HFFc6 (cell line): Measurements from ENCODE around the gene KRT16. TPM values are rescaled to one million over a fixed set of nuclear protein-coding genes. Genes with fewer than 3 reads are reported as not detected.

Experiments used
- DNase-seq: peaks from one replicate; pipeline ENCODE4 v3.0.0-alpha.2; 2018
- H3K27ac Mint-ChIP-seq: 2 replicates; pipeline ENCODE4 v1.8.0; 2020; ENCODE audit warnings: mild to moderate bottlenecking, mixed read lengths
- H3K27me3 Mint-ChIP-seq: 2 replicates; pipeline ENCODE4 v1.8.0; 2021; ENCODE audit warnings: mild to moderate bottlenecking, moderate library complexity, mixed read lengths; ENCODE audit not compliant: insufficient read depth
- H3K36me3 Mint-ChIP-seq: 2 replicates; pipeline ENCODE4 v1.8.0; 2021; ENCODE audit warnings: low read depth, mixed read lengths
- H3K4me1 Mint-ChIP-seq: 2 replicates; pipeline ENCODE4 v1.8.0; 2020; ENCODE audit warnings: low read depth, mixed read lengths
- H3K4me3 Mint-ChIP-seq: 2 replicates; pipeline ENCODE4 v1.8.0; 2020; ENCODE audit warnings: mild to moderate bottlenecking, moderate library complexity, mixed read lengths
- H3K9me3 Mint-ChIP-seq: 2 replicates; pipeline ENCODE4 v1.8.0; 2020; ENCODE audit warnings: mild to moderate bottlenecking, mixed read lengths
- CTCF ChIP-seq: fragments of 200-600 bp; sonication (generic); IDR thresholded peaks from 2 replicates; pipeline ENCODE4 v1.5.0; 2021; ENCODE audit warnings: antibody characterized with exemption, mild to moderate bottlenecking
- total RNA-seq, 6 experiments: library from RNA; stranded (reverse); fragmentation: NEBNext Ultra II Directional; extraction: Animal tissue kit (Norgen Biotek cat#: 25700); gene quantifications; 2 replicates in 1 of 6; 3 replicates in 5 of 6; pipeline ENCODE4 v1.2.3, GENCODE V29; 2021

Gene KRT16
- total RNA-seq, 6 experiments from 2014 or later, result 0.11 to 0.47 (median 0.17) TPM; not detected in 2

DNA sequence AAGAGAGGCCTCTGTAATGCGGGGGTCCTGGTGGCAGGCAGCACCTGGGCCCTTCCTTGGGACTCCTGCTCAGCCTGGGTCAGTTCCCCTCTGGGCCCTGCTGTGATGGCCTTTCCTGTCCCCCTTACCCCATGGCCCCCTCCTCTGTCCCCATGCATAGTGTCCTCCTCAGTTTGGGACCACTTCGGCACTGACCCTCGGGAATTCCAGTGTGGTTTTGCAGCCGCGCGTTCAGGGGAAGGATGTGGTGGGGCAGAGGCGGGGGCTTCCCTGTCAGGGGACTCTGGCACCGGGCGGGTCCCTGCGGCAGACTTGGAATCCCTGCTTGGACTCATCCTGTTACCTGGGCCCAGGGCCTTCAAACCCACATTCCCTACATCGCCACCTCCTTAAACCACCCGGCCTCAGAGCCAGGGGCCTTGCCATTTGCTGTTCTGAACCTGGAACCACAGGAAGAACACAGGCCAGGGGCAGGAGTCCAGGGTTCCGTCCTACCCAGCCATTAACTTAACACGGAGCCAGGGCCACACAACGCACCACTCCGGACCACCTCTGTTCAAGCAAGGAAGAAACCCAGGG lies 44.7 kb upstream of the KRT16 start:
- DNase-seq, result no peak
- no peak overlapping the region for H3K4me3 Mint-ChIP-seq
- no peaks in the 10 kb centered on the region for H3K4me1 Mint-ChIP-seq

GRCh38 chr17:41656249-41657023 lies 43.9 kb upstream of the KRT16 start:
- no peak overlapping the region for H3K27ac Mint-ChIP-seq
- H3K4me3 Mint-ChIP-seq, result no peak overlapping the region
- H3K36me3 Mint-ChIP-seq, result no peaks in the 10 kb centered on the region
- DNase-seq, result no peak
- no peak for TF ChIP-seq CTCF
- H3K4me1 Mint-ChIP-seq, result no peaks in the 10 kb centered on the region
- no peaks in the 10 kb centered on the region for H3K9me3 Mint-ChIP-seq
- H3K27me3 Mint-ChIP-seq, result peaks cover 4% of the 10 kb centered on the region

More for the DNA sequence above, 44.7 kb upstream of the KRT16 start:
- H3K9me3 Mint-ChIP-seq, result no peaks in the 10 kb centered on the region
- H3K27me3 Mint-ChIP-seq, result peaks cover 4% of the 10 kb centered on the region
- no peak for TF ChIP-seq CTCF
- no peaks in the 10 kb centered on the region for H3K36me3 Mint-ChIP-seq
- no peak overlapping the region for H3K27ac Mint-ChIP-seq

DNA sequence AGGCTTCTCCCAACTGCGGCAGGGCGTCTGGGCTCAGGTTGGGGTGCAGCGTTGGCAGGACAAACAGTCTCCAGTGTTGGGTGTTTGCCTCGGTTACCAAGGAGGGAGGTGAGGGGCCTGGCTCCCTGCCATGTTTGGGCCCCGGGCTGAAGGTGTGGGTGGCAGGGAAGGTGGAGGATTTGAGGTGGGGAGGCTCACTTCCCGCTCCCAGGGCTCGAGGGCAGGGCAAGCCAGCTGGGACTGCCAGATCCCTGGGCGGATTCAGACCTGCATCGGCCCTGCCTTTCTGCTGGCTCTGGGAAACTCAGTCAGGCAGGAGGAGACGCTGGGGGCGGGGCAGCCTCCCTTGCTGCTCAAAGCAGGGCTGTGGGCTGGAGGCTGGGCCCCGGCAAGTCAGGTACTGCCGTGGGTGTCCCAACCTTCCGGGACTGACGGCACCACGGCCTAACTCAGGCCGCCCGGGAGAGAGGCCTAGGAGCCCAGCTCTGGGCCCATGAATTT lies 43.1 kb upstream of the KRT16 start:
- H3K4me3 Mint-ChIP-seq, result no peak overlapping the region
- no peak for TF ChIP-seq CTCF
- no peak for DNase-seq

DNA sequence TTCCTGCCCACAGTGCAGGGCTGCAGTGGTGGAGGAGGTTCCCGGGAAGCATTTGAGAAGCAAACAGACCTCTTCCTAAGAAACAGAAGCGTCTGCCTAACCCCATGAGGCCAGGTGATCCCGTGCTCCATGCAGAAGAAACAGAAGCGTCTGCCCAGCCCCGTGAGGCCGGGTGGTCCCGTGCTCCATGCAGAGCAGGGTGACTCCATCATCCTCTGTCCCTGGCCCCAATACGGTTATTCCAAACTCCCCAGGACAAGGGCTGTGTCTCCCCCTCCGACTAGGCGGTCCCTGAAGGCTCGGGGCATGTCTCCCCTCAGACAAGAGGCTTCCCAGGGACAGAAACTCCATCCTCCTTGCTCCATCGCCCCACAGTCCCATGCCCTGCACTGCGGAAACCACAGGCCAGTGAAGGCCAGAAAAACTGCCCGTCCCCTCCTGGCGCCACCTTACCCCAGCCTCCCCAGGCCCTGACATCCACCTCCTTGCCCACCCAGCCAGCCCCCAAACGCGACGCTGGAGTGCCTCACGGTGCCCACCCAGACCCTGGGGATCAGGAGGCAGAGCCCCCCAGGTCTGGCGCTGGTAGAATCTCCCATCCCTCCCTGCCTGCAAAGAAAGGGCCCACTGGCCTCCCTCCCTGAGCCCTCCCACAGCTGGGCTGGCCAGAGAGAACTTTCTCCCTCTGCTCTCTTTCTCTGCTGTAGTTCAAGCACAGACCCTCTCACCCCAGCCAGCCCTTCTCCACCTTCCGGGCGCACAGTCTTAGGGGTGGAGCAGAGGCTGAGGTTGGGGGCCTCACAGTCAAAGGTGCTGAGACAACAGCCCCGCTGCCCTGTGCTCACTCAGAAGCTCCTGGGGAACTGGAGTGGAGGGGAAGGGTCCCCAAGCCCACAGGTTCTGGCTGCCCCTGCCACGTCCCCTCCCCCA lies 42.4 kb upstream of the KRT16 start:
- no peaks in the 10 kb centered on the region for H3K9me3 Mint-ChIP-seq
- H3K27me3 Mint-ChIP-seq, result peaks cover 4% of the 10 kb centered on the region
- DNase-seq, result no peak
- no peak for TF ChIP-seq CTCF
- 0 out of 2 replicates have a peak overlapping the region, but pooled peaks have one; percentile 33 for H3K27ac Mint-ChIP-seq
- H3K4me3 Mint-ChIP-seq, result no peak overlapping the region
- no peaks in the 10 kb centered on the region for H3K36me3 Mint-ChIP-seq
- no peaks in the 10 kb centered on the region for H3K4me1 Mint-ChIP-seq

More for the DNA sequence above, 43.1 kb upstream of the KRT16 start:
- H3K9me3 Mint-ChIP-seq, result no peaks in the 10 kb centered on the region
- no peak overlapping the region for H3K27ac Mint-ChIP-seq
- no peaks in the 10 kb centered on the region for H3K36me3 Mint-ChIP-seq
- H3K4me1 Mint-ChIP-seq, result no peaks in the 10 kb centered on the region
- peaks cover 4% of the 10 kb centered on the region for H3K27me3 Mint-ChIP-seq

DNA sequence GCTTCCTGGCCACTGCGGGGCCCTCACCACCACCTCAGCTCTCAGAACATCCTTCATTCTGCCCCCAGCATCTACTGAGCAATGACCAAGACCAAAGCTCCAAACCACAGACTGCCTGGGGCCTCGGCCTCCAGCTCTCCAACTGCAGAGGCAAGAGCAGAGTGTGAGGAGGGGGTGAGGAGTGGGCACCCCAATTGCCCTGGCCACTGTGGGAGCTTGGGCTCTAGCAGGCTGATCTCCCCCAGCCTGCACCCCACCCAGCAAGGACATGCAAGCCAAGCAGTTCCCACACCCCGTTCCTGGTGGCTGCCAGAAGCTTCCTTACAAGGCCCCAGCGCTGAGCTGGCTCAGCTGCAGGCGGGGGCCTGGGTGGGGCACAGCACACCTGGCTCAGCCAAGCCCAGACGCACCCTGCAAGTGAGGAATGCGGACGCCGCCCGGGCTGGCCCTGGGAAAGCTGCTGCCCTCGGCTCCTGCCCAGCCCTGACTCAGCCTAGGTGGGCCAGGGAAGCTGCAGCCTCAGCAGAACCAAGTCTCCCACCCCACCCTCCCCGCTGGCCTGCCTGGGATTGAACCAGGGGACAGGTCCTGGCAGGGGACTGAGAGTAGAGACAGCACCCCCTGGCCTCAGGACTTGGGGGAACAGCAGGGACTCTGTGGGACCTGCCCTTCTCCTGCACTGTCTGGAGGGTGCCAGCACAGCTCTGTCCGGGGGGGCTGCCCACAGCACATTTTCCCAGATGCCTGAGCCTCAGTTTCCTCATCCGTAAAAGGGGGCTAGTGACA lies 41.5 kb upstream of the KRT16 start:
- H3K4me1 Mint-ChIP-seq, result no peaks in the 10 kb centered on the region
- no peak overlapping the region for H3K4me3 Mint-ChIP-seq
- no peak for DNase-seq
- no peak overlapping the region for H3K27ac Mint-ChIP-seq
- H3K27me3 Mint-ChIP-seq, result peaks cover 4% of the 10 kb centered on the region
- H3K9me3 Mint-ChIP-seq, result no peaks in the 10 kb centered on the region
- no peak for TF ChIP-seq CTCF
- no peaks in the 10 kb centered on the region for H3K36me3 Mint-ChIP-seq
